Activated naive CD4-positive, alpha-beta T cell treated with anti-CD3 and anti-CD28 coated beads, Interleukin-2, amount 50 U/mL, for 16 hours (primary cell): ENCODE measurements around the gene ARHGEF26.

Experiments
- DNase-seq: peaks from one replicate; pipeline ENCODE4 v3.0.0-alpha.2; 2020

ARHGEF26 gene

GRCh38 chr3:154273381-154273780 is 152.2 kb downstream of the ARHGEF26 start:
- DNase-seq: no peak

GRCh38 chr3:154274348-154274747 is 153.2 kb downstream of the ARHGEF26 start:
- DNase-seq: no peak

- DNase-seq: no peak
These were observed 154.1 kb downstream of the ARHGEF26 start for GRCh38 chr3:154275292-154275691.

GRCh38 chr3:154275965-154276364 is 154.8 kb downstream of the ARHGEF26 start:
- DNase-seq: no peak

- no peak for DNase-seq
These were observed 159.0 kb downstream of the ARHGEF26 start for GRCh38 chr3:154280161-154280560.

- DNase-seq: no peak
These were observed 164.0 kb downstream of the ARHGEF26 start for GRCh38 chr3:154285221-154285620.

- no peak for DNase-seq
These were observed 169.0 kb downstream of the ARHGEF26 start for GRCh38 chr3:154290187-154290586.

GRCh38 chr3:154294016-154294415 is 172.8 kb downstream of the ARHGEF26 start:
- DNase-seq: no peak

GRCh38 chr3:154301561-154301960 is 180.4 kb downstream of the ARHGEF26 start:
- DNase-seq: no peak

GRCh38 chr3:154304116-154304786 is 183.1 kb downstream of the ARHGEF26 start:
- no peak for DNase-seq

- DNase-seq: no peak
These were observed 183.7 kb downstream of the ARHGEF26 start for GRCh38 chr3:154304936-154305335.

GRCh38 chr3:154307363-154307762 is 186.2 kb downstream of the ARHGEF26 start:
- no peak for DNase-seq
